A549 (cell line): Measurements from ENCODE around the gene CHCHD6. TPM values are rescaled to one million over a fixed set of nuclear protein-coding genes. Genes with fewer than 3 reads are reported as not detected.

Experiments used
- ATAC-seq, 2 experiments: fragments of 200-7000 bp in 1 of 2; fragments of >200 bp in 1 of 2; cut with Nextera tagmentation in 1 of 2; cut with Tn5 transposase in 1 of 2; 3 replicates each; pipeline versions ENCODE4 v1.8.0 to v1.9.1; 2018 to 2020; ENCODE audit warnings: mild to moderate bottlenecking in 1 of 2, moderate library complexity in 1 of 2
- CTCF ChIA-PET: fragments of 300-600 bp; sonication (Branson Sonifier 250); formaldehyde crosslinking; extraction: SDS; loops from one replicate; lab custom pipeline; 2021; ENCODE audit warnings: antibody characterized with exemption, inconsistent platforms; lab: Yijun Ruan, JAX
- POLR2A ChIA-PET: fragments of 350-600 bp; formaldehyde crosslinking; extraction: SDS; loops from one replicate; lab custom pipeline; 2021; ENCODE audit warnings: antibody characterized with exemption, inconsistent platforms; lab: Yijun Ruan, JAX
- DNase-seq, 2 experiments: peaks; one replicate each; pipeline versions ENCODE4 v3.0.0 to v3.0.0-alpha.2; 2011 to 2016; ENCODE audit warnings: low read depth in 1 of 2, low spot score in 1 of 2
- FAIRE-seq: peaks from 2 replicates; lab custom pipeline; 2011; peaks lifted over from hg19 to GRCh38; lab: Jason Lieb, UNC
- H3K27ac ChIP-seq, 2 experiments: fragments of >200 bp; sonication (Bioruptor Twin); formaldehyde crosslinking; 3 replicates each; pipeline ENCODE4 v1.5.1; 2016 to 2017
- H3K4me1 ChIP-seq: fragments of >200 bp; sonication (Bioruptor Twin); formaldehyde crosslinking; 3 replicates; pipeline ENCODE4 v1.6.1; 2016
- H3K4me2 ChIP-seq: fragments of >200 bp; sonication (Bioruptor Twin); formaldehyde crosslinking; 3 replicates; pipeline ENCODE4 v1.6.1; 2016
- H3K4me3 ChIP-seq: fragments of >200 bp; sonication (Bioruptor Twin); formaldehyde crosslinking; 3 replicates; pipeline ENCODE4 v1.5.1; 2016
- H3K9me3 ChIP-seq: fragments of >200 bp; sonication (Bioruptor Twin); formaldehyde crosslinking; 3 replicates; pipeline ENCODE4 v1.6.1; 2016
- FOXS1 ChIP-seq: fragments of 250-450 bp; sonication (Bioruptor Pico); IDR thresholded peaks from 2 replicates; pipeline ENCODE4 v1.5.0; 2020; ENCODE audit warnings: mild to moderate bottlenecking, moderate library complexity
- HDAC2 ChIP-seq: fragments of 200-600 bp; sonication (generic); IDR thresholded peaks from 2 replicates; pipeline ENCODE4 v1.6.1; 2016
- HOXA7 ChIP-seq: fragments of 250-450 bp; sonication (Bioruptor Pico); IDR thresholded peaks from 2 replicates; pipeline ENCODE4 v1.5.0; 2020; ENCODE audit warnings: mild to moderate bottlenecking, moderate library complexity
- HOXB13 ChIP-seq: fragments of 250-450 bp; sonication (Bioruptor Pico); IDR thresholded peaks from 2 replicates; pipeline ENCODE4 v1.5.0; 2020; ENCODE audit warnings: low read depth, mild to moderate bottlenecking, moderate library complexity
- HOXB5 ChIP-seq: fragments of 250-450 bp; sonication (Bioruptor Pico); IDR thresholded peaks from 2 replicates; pipeline ENCODE4 v1.5.0; 2020; ENCODE audit warnings: mild to moderate bottlenecking, moderate library complexity
- KDM5A ChIP-seq: fragments of 200-600 bp; sonication (generic); IDR thresholded peaks from 2 replicates; pipeline ENCODE4 v1.6.1; 2016; ENCODE audit warnings: antibody characterized with exemption, mild to moderate bottlenecking
- MAFK ChIP-seq: fragments of 450-650 bp; IDR thresholded peaks from 2 replicates; pipeline ENCODE4 v1.6.1; 2014; ENCODE audit not compliant: partially characterized antibody
- MAZ ChIP-seq: fragments of 150-350 bp; IDR thresholded peaks from 2 replicates; pipeline ENCODE4 v1.6.1; 2014; ENCODE audit warnings: antibody characterized with exemption, low read depth, low read length, borderline replicate concordance
- MYC ChIP-seq: IDR thresholded peaks from 2 replicates; pipeline ENCODE4 v1.6.1; 2012; ENCODE audit warnings: mild to moderate bottlenecking, inconsistent platforms, low read length, improper control_type of control experiment, borderline replicate concordance
- NFE2L2 ChIP-seq: fragments of 150-350 bp; conservative IDR thresholded peaks from 2 replicates; pipeline ENCODE4 v1.6.1; 2014; ENCODE audit warnings: low read length
- NR3C1 ChIP-seq: fragments of >200 bp; sonication (Bioruptor Twin); formaldehyde crosslinking; IDR thresholded peaks from 3 replicates; pipeline ENCODE4 v1.6.1; 2017
- POLR2A ChIP-seq: IDR thresholded peaks from 2 replicates; pipeline ENCODE4 v1.6.1; 2012; ENCODE audit warnings: mild to moderate bottlenecking, low read length
- RARB ChIP-seq: fragments of 250-450 bp; sonication (Bioruptor Pico); IDR thresholded peaks from 2 replicates; pipeline ENCODE4 v1.8.0; 2021; ENCODE audit warnings: mild to moderate bottlenecking, moderate library complexity
- REST ChIP-seq: fragments of 200-600 bp; sonication (generic); IDR thresholded peaks from 2 replicates; pipeline ENCODE4 v1.6.1; 2016; ENCODE audit warnings: antibody characterized with exemption, mild to moderate bottlenecking, moderate library complexity
- SREBF2 ChIP-seq: fragments of 450-650 bp; IDR thresholded peaks from 2 replicates; pipeline ENCODE4 v1.6.1; 2014; ENCODE audit warnings: mild to moderate bottlenecking, moderate library complexity
- USF2 ChIP-seq: fragments of 450-650 bp; IDR thresholded peaks from 2 replicates; pipeline ENCODE4 v1.6.1; 2014; ENCODE audit warnings: antibody characterized with exemption
- ZSCAN20 ChIP-seq: fragments of 250-450 bp; sonication (Bioruptor Pico); IDR thresholded peaks from 2 replicates; pipeline ENCODE4 v1.8.0; 2022; ENCODE audit warnings: mild to moderate bottlenecking, moderate library complexity
- WGBS: methylation state at CpG from one replicate; pipeline ENCODE4 v1.1.6; 2017; ENCODE audit errors: missing lambda C conversion rate; 5-methylcytosine and 5-hydroxymethylcytosine counted together
- polyA plus RNA-seq, 4 experiments: library from polyadenylated mRNA; depleted of rRNA in 3 of 4; stranded (reverse); fragments of >200 nt; fragmentation: RNase III in 1 of 4; extraction: RNeasy Plus Mini Kit Qiagen cat#74134 plus additional on column Dnase treatment in 1 of 4; gene quantifications; 2 replicates in 3 of 4; 3 replicates in 1 of 4; pipeline ENCODE4 v1.2.3, GENCODE V29; 2011 to 2017
- TF ChIP-seq, protein P1 (sequence below): fragments of 150-350 bp; IDR thresholded peaks from 2 replicates; pipeline ENCODE4 v1.6.1; 2014; ENCODE audit warnings: low read depth, mild to moderate bottlenecking, low read length
- TF ChIP-seq, protein P2 (sequence below): fragments of >200 bp; sonication (Bioruptor Twin); formaldehyde crosslinking; IDR thresholded peaks from 3 replicates; pipeline ENCODE4 v1.5.1; 2016
- TF ChIP-seq, protein P3 (sequence below): IDR thresholded peaks from 2 replicates; pipeline ENCODE4 v1.6.1; 2012; ENCODE audit warnings: low read depth, borderline replicate concordance

CHCHD6 gene
- polyA plus RNA-seq, 2 of the 4 experiments (the other 2 are of a cell fraction) = 15.0 to 18.1 TPM

GRCh38 chr3:126970101-126970500 is 266.1 kb downstream of the CHCHD6 start:
- ATAC-seq (no peak), DNase-seq (no peak), FAIRE-seq (no peak)
- H3K4me1 ChIP-seq = no peaks in the 10 kb centered on the region
- 73% methylated on average over 3 of the region's 5 CpGs for WGBS
- no peak overlapping the region for H3K4me2 ChIP-seq
- ChIA-PET CTCF (interaction anchor here (1.0 to 2.0 kb wide), 2 partner anchors 12 to 218 kb away, joined by 4 to 9 read pairs; no protein-coding TSS in a partner anchor), POLR2A (interaction anchor here (0.6 kb wide), 1 partner anchor 11 kb away, joined by 4 read pairs; no protein-coding TSS in a partner anchor)
- no peak overlapping the region for H3K27ac ChIP-seq
- no peak overlapping the region for H3K4me3 ChIP-seq
- peaks cover 4% of the 10 kb centered on the region; the same call in 2 of the 3 replicates for H3K9me3 ChIP-seq
- TF ChIP-seq REST (no peak), POLR2A (no peak)

DNA sequence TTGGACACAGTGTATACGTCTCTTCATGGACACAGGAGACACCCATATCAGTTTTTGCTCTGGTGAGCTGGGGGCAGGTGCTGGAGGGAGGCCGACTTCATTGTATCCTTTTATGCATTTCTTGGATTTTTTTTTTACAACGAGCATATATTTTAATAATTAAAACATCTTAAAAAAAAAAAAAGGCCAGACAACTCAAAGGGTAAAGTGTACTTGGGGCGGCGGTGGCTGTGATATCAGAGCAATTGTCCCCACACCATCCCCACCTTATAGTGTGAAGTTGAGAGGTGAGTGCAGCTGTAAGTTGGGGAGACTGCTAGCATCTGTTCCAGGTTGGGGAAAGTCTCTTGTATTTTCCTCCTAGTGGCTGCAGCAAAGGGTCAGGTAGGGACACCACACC is 266.9 kb downstream of the CHCHD6 start:
- CTCF ChIA-PET = no interaction called here

More for the DNA sequence above, 266.9 kb downstream of the CHCHD6 start:
- POLR2A ChIA-PET = interaction anchor here (0.7 kb wide), 1 partner anchor 39 kb away, joined by 4 read pairs; no protein-coding TSS in a partner anchor
- no peak for FAIRE-seq
- Histone ChIP-seq H3K4me1 (no peaks in the 10 kb centered on the region), H3K9me3 (peaks cover 9% of the 10 kb centered on the region; the same call in 2 of the 3 replicates), H3K4me3 (no peak overlapping the region), H3K4me2 (no peak overlapping the region), H3K27ac (no peak overlapping the region)
- WGBS = 84% methylated on average over 5 of the region's 5 CpGs
- DNase-seq = no peak
- TF ChIP-seq MAFK = no peak
- TF ChIP-seq, protein P1, sequence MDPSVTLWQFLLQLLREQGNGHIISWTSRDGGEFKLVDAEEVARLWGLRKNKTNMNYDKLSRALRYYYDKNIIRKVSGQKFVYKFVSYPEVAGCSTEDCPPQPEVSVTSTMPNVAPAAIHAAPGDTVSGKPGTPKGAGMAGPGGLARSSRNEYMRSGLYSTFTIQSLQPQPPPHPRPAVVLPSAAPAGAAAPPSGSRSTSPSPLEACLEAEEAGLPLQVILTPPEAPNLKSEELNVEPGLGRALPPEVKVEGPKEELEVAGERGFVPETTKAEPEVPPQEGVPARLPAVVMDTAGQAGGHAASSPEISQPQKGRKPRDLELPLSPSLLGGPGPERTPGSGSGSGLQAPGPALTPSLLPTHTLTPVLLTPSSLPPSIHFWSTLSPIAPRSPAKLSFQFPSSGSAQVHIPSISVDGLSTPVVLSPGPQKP = no peak
- TF ChIP-seq HOXB13 = no peak
- no peak for TF ChIP-seq MAZ
- TF ChIP-seq REST = no peak
- TF ChIP-seq NFE2L2 = no peak
- TF ChIP-seq HDAC2 = no peak
- TF ChIP-seq POLR2A = no peak
- TF ChIP-seq KDM5A = no peak
- TF ChIP-seq HOXB5 (CRISPR knock-in tag) = no peak
- TF ChIP-seq HOXA7 (CRISPR knock-in tag) = no peak
- TF ChIP-seq, protein P2, sequence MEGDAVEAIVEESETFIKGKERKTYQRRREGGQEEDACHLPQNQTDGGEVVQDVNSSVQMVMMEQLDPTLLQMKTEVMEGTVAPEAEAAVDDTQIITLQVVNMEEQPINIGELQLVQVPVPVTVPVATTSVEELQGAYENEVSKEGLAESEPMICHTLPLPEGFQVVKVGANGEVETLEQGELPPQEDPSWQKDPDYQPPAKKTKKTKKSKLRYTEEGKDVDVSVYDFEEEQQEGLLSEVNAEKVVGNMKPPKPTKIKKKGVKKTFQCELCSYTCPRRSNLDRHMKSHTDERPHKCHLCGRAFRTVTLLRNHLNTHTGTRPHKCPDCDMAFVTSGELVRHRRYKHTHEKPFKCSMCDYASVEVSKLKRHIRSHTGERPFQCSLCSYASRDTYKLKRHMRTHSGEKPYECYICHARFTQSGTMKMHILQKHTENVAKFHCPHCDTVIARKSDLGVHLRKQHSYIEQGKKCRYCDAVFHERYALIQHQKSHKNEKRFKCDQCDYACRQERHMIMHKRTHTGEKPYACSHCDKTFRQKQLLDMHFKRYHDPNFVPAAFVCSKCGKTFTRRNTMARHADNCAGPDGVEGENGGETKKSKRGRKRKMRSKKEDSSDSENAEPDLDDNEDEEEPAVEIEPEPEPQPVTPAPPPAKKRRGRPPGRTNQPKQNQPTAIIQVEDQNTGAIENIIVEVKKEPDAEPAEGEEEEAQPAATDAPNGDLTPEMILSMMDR = no peak
- TF ChIP-seq NR3C1 = no peak
- no peak for TF ChIP-seq USF2
- TF ChIP-seq, protein P3, sequence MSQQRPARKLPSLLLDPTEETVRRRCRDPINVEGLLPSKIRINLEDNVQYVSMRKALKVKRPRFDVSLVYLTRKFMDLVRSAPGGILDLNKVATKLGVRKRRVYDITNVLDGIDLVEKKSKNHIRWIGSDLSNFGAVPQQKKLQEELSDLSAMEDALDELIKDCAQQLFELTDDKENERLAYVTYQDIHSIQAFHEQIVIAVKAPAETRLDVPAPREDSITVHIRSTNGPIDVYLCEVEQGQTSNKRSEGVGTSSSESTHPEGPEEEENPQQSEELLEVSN = no peak
- TF ChIP-seq SREBF2 = no peak
- TF ChIP-seq FOXS1 = no peak
- no peak for TF ChIP-seq ZSCAN20 (CRISPR knock-in tag)
- no peak for TF ChIP-seq MYC
- no peak for TF ChIP-seq RARB
- no peak for ATAC-seq
